Stimulated activated CD4-positive, alpha-beta T cell treated with anti-CD3 and anti-CD28 coated beads, TNF-alpha, amount 100 ng/mL, for 24 hours (primary cell): Measurements from ENCODE around the gene BUD31.
"Not testable (repeated sequence)": the region's sequence is repeated elsewhere in the genome, so short reads cannot be mapped to it uniquely, and the experiment has no call there.

Experiments
- DNase-seq, 3 experiments: peaks; one replicate each; pipeline ENCODE4 v3.0.0-alpha.2; 2020; ENCODE audit warnings: low read depth in 3 of 3

Gene BUD31

DNA sequence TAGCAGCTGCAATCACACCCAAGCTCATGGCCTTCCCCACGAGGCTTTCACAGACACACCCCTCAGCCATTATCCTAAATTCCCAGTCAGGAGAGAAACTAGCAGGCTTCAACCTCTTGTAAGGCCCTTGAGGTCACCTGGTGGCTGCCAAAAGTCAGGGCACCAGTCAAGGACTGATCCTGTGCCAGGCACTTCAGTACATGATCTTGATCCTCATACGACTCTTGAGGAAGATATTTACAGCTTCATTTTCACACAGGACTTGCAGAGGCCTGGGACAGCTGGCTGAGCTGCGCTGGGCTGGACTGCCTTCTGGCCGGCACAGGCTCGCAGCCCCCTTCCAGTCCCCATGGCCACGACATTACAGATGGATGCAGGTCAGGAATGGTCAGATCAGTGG, 9.2 kb upstream of the BUD31 start:
- no peak for DNase-seq

DNA sequence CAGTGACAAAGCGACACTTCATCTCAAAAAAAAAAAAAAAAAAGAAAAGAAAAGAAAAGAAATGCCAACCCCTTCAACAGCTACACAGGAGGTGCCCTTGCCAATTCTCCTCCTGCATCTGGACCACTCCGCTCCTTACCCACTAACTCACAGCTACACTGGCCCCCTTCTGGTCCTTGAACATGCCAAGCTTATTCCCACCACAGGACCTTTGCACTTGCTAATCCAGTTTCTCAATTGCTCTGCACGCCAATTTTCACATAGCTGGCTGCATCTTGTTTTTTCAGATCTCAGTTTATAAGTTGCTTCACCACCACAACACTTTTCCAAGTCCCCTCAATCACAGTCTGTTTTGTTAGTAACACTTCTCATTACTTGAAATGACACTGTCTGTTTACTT, 5.9 kb upstream of the BUD31 start:
- DNase-seq, result no peak

DNA sequence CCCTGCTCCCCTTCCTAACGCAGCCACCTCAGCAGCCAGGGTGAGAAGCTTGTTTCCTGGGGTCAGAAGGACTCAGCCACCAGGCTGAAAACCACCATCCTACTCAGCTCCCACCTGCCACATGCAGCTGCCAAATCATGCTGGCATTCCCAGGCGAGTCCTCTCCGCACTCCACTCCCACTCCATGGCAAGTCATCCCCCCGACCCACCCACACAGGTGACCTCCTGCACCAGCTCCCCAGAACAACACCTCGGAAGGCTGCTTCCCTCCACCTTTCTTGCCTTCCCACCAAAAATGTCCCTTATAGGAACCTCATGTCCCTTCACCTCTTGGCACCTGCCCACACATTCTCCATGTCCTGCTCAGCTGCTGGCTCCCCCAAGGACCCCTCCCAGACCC, 5.0 kb upstream of the BUD31 start:
- no peak for DNase-seq

DNA sequence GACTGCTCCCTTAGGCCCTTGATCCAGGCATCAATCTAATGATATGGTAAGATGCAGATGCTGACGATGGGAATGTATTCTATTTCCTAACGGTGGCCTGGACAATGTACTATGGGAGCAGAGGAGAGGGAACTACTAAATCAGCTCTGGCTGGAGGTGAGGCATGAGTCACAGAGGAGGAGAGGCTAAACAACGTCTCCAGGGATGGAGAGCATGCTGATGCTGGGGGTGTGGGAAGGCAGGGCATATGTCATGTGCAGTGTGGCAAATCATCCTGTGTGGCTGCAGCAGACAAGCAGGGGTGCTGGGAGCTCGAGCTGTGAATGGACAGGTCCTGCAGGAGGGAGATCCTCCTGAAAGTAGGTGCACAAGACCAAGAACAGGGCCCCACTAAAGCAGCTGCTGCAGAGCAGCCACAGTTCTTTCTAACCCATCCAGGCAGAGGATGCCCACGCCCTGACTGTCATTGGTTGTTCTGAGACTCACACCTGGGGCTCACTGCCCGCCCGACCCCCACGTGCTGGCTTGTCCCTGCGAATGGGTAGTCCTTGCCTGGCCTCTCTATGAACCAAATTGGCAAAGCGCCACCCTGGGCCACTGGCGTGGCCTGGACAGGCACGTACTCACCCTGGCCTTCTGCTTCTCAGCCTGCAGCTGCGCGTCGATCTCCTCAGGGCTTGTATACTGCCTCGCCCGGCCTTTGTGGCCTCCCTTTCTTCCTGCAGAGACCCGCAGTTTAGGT, 4.4 kb upstream of the BUD31 start:
- no peak for DNase-seq

DNA sequence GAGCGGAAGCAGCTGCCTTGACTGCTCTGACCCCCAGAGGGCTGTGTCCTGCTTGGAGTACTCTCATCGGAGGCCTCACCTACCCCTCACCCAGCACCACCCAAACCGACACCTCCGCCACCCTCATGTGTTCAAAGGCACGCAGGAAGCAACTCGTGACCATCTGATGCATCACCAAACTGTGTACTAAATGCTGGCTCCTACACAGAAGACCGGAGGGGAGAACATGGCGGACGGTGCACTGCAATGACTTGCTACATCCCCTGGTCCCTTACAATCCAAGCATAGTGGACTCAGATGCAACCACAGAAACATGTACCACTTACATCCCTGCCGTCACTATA, 3.8 kb upstream of the BUD31 start:
- no peak for DNase-seq

DNA sequence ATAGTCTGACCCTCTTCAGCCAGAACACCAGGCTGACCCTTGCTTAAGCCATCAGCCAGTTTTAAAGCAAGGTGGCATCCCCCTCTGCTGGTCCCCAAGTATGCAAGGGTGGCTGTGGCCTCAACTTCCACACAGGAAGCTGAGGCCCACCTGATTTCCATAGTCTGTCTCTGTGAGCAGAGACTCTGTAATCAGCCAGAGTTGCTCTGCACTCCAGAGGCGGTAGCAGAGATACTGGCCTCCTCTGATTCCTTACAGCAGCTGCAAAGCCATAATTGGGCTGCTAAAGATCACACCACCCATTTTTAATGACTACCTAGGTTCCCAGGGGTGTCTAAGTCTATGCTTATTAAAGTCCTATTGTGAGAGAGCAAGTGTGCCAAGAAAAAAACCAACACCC, 2.2 kb upstream of the BUD31 start:
- DNase-seq, result no peak

DNA sequence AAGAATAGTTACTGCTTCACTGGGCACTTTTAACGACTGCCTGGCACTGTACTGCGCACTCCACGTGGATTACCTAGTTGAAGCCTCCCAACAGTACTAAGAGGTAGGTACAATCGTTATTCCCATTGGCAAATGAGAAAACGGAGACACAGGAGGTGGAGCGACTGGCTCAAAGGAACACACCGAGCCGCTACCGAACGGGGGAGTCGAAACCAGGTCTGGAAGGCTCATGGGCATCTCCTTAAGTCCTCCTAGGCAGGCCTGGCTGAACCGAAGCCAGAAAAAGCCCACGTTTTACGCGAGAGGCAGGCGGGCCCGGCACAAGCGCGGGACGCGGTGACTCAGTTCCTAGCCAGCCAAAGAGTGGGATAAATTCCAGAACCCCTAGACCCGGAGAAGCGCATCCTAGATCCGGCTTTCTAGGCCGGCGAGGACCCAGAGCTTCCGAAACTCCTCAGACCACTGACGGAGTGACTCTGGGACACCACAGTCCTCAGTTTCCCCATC, 844 bp upstream of the BUD31 start:
- DNase-seq, result peak in 1 of 3 experiments; percentile 27

DNA sequence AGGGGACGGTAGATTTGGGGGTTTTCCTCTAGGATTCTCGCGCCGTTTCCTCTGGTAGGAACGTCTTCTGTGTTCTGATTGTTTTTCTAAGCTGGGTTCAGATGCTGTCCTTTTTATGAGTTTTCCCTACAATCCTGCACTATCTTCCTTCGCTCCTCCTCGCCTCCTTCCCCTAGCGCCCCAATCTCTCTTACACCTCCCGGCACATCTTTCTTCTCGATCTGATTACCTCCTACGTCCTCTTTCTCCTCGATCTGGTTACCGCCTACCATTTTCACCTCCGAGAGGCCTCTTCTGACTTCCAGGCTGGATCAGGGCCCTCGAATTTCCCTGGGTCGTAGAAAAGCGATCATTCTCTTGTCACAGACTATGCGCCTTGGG, 413 bp downstream of the BUD31 start:
- no peak for DNase-seq

DNA sequence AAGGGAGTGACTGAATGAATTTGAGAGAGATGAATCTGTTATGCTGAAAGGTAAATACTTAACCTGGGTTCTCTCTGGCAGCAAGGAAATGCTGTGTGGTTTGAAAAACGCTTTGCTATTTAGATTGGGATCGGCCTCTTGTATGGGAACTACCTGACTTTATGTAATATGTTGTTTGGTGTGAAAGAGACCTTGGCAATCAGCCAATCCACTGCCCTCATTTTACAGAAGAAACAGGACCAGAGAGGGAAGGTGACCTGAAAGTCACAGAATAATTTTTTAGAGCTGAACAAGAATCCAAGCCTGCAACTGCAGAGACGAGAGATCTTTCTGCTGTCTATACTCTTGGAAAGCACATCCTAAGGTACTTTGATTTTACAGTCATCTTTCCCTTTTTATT, 1.0 kb downstream of the BUD31 start:
- DNase-seq, result no peak

DNA sequence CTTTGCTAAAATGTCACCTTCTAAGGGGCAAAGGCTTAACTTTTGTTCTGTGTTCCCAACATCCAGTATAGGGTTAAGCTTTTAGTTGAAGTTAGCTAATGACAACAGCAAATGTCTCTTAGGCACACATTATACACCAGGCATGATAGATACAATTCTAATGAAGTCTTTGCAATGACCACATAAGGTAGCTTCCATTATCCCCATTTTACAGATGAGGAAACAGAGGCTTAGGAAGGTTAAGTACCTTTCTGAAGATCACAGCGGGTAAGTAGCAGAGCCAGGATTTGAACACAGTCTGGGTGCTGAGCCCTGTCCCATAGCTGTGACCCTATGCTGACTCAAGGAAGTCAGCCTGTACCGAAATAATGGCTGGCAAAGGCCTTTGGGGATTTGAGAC, 1.9 kb downstream of the BUD31 start:
- DNase-seq, result no peak

DNA sequence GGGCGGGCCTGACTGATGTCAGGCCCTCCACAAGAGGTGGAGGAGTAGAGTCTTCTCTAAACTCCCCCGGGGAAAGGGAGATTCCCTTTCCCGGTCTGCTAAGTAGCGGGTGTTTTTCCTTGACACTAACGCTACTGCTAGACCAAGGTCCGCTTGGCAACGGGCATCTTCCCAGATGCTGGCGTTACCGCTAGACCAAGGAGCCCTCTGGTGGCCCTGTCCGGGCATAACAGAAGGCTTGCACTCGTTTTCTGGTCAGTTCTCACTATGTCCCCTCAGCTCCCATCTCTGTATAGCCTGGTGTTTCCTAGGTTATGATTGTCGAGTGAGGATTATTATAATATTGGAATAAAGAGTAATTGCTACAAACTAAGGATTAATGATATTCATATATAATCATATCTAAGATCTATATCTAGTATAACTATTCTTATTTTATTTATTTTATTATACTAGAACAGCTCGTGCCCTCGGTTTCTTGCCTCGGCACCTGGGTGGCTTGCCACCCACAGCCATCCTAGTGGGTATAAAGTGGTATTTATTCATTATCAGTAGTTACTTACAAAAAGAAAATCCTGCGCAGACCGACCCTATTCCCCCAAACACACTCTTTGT, 6.9 kb downstream of the BUD31 start:
- DNase-seq, result not testable (repeated sequence)

DNA sequence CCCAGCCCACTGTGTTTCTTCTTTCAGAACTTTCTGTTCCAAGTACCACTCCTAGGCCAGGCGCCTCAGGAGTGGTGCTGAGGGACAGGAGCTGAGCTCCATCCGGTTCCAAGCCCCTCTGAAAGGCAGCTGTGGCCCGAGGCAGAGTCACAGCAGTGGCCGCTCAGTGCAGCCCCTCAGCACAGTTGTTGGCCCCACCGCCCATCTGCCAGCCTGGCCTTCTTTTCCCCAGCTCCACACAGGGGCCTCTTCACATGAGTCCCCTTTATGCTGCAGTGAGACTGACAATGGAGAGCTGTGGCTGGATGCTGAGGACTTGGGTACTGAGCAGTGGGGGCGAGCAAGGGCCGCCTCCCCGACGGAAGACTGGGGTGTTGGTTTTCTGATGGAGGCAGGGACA, 9.5 kb downstream of the BUD31 start:
- DNase-seq, result no peak

DNA sequence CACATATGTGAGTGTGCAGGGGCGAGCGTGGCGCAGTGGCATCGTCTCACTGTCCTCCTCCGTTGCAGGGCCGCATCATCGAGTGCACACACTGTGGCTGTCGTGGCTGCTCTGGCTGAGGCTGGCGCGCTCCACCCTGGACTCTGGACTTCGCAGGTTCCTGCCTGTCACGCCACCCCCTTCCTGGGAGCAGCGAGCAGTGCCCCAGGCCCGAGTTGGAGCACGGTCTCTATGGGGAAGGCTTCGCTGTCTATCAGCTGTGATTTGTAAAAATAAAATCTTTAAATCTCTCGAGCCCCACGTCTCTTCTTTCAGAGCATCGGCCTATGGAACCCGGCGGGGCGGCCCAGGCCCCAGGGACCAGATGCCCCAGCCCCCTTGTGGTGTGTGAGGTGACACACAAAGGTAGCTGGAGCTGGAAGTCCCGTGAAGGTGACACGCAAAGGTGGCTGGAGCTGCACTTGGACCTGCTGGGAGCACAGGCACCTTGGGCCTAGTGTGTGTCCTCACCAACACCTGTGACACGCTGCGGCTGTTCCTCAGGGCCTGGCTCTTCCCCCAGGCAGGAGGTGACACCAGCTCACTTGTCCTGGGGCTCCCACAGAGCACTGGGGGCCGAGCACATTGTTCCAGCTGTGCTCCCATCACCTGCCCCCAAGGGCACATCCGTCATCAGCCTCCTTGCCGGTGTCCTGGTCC, 10.7 kb downstream of the BUD31 start:
- DNase-seq, result no peak

DNA sequence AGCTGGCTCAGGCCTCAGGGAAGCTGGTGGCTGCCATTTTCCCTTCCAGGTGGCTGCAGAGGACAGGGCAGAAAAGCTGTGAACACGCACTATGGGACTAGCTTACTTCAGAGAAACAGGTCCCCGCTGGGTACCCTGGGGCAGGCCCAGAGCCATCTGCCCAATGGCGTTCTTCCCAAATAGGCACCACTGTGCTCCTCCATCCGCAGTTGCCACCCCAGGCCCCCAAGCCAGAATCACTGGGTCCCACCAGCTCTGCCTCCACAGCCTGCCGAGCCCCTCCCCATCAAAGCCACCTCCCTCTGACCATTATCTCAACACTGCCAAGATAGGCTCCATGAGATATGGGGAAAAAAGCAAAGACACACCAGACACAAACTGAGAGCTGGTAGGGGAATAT, 11.4 kb downstream of the BUD31 start:
- DNase-seq, result no peak

DNA sequence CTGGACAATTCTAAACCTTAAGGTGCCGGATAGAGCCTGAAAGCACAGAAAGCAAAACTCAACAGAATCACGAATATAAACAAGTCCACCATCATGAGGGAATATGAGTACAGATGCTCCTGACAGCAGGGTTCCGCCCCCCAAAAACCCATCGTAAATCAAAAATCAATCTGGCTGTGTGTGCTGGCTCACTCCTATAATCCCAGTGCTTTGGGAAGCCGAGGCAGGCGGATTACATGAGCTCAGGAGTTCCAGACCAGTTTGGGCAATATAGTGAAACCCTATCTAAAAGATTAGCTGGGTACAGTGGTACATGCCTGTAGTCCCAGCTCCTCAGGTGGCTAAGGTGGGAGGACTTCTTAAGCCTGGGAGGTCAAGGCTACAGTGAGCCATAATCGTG, 12.2 kb downstream of the BUD31 start:
- DNase-seq, result no peak

DNA sequence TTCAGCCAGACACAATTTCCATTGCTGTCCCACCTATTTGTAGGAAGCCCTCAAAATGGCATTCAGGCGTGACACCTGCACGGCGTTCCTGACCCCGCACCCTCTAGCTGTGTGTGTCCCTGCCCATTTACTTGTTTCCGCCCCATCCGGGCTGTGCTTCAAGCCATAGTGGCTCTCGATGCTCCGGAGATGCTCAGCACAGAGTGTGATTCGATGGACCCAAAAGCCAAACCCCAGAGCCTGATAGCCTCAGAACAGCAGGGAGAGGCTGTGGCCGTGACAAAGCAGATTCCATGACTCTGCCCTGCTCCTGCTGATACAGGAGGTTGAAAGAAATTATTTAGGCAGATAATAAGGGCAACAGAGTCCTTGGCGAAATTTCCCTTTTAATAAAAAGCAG, 13.4 kb downstream of the BUD31 start:
- no peak for DNase-seq

DNA sequence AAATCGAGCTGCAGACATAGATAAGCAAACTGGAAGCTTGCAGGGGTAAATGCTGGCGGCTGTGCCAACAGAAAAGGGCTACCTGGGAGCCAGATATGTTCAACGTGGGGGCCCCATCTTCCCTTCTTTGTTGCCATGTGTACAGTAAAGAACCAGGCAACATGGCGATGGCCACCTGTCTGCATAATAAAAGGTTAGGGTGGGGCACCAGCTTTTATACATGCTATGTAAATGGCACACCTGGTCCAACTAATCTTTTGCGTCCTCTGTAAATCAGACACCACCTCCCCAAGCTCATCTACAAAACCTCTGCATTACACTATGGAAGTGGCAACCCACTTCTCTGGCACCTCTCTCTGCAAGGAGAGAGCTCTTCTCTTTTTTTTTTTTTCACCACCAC, 13.9 kb downstream of the BUD31 start:
- DNase-seq, result no peak

DNA sequence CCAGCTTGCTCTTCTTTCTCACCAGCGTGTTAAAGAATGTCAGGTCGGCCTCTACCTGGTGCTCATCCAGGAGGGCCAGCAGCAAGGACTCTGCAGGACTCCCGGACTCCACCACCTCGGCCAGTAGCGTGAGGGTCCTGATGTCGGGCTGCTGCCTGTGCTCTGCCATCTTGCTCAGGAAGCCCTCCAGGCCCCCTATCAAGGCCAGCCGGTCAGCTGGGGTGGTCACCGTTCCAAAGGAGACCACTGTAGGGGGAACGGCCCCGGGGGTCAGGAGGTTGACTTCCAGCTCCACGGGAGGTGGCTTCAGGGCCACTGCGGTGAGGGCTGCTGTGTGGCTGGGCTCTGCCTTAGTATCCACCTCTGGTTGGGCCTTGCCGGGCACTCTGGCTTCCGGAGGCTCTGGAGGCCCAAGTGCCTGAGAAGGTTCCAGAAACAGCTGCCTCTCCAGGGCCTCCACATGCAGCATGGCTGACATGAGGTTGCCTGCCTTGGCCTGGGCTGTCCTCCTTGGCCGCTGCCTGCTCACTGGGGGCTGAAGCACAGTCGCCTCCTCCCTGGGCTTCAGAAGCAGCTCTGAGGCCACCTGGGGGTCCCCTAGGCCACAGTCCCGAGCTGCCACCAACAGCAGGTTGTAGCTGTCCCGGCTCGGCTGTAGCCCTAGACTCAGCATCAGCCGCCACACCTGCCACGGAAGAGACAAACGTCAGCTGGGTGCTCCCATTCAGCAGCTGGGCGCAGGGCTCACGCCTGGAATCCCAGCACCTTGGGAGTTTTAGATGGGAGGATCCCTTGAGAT, 16.4 kb downstream of the BUD31 start:
- no peak for DNase-seq

DNA sequence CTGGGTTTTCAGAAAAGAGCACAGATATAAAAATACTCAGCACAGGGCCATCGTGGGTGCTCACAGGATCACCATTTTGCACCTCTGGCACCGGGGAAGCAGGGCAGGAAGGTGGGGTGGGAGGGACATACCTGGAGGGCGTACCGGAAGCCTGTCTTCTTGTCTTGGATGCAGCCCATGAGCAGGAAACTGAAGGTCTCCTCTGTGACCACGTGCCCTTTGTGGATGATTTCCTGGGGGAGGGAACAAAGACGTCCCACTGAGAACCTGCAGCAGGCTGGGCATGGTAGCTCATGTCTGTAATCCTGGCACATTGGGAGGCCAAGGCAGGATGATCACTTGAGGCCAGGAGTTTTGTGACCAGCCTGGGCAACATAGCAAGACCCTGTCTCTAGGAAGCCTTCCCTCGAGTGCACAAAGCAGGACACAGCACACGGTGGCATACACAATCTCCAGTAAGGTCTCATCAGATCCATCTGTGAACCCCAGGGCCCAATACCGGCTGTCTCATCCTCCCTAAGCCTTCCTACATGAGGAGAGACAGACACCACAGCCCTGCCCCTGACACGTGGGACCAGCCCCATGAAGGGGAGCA, 20.3 kb downstream of the BUD31 start:
- no peak for DNase-seq

DNA sequence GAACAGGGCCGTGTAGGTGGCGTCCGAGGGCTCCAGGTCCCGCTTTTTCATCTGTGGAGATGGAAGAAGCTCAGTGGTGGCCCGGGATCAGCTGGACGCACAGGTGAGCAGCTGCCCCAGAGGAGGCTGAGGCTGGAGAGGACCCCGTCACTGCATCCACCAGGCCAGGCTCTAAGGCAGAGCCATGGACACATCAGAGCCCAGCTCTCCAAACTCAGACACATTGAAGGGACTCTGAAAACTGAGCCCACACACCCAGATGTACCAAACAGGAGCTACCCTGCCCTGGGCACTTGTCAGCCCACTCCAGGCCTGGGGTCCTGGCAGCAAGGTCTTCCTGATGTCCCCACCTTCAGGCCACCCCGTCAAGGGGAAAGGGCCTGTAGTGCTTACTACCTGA, 21.0 kb downstream of the BUD31 start:
- no peak for DNase-seq

DNA sequence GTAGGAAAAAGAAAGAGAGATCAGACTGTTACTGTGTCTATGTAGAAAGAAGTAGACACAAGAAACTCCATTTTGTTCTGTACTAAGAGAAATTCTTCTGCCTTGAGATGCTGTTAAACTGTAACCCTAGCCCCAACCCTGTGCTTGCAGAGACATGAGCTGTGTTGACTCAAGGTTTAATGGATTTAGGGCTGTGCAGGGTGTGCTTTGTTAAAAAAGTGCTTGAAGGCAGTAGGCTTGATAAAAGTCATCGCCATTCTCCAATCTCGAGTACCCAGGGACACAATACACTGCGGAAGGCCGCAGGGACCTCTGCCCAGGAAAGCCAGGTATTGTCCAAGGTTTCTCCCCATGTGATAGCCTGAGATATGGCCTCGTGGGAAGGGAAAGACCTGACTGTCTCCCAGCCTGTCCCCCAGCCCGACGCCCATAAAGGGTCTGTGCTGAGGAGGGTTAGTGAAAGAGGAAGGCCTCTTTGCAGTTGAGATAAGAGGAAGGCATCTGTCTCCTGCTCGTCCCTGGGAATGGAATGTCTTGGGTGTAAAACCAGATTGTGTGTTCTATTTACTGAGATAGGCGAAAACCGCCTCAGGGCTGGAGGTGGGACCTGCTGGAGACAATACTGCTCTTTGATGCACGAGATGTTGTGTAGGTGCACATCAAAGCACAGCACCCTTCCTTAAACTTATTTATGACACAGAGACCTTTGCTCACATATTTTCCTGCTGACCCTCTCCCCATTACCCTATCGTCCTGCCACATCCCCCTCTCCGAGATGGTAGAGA, 23.2 kb downstream of the BUD31 start:
- DNase-seq, result not testable (repeated sequence)
